B cell (primary cell): ENCODE data around the gene MR1. TPM values are rescaled to one million over a fixed set of nuclear protein-coding genes. Genes with fewer than 3 reads are reported as not detected.

Source experiments
- ATAC-seq: fragments of 200-7000 bp; cut with Tn5 transposase; one replicate; pipeline ENCODE4 v1.10.0; 2021; ENCODE audit warnings: low read depth, mild to moderate bottlenecking, moderate number of reproducible peaks, moderate library complexity
- CTCF ChIA-PET: fragments of 350-600 bp; sonication (Branson Sonifier 250); formaldehyde crosslinking; loops from one replicate; lab custom pipeline; 2021; ENCODE audit warnings: antibody characterized with exemption, inconsistent platforms; lab: Charles Lee
- POLR2A ChIA-PET: fragments of 350-600 bp; sonication (Branson Sonifier 250); formaldehyde crosslinking; loops from one replicate; lab custom pipeline; 2021; ENCODE audit warnings: antibody characterized with exemption; lab: Charles Lee
- DNase-seq: peaks from one replicate; pipeline ENCODE4 v3.0.0; 2013
- H2AFZ ChIP-seq: 2 replicates; pipeline ENCODE4 v1.6.1; 2012; ENCODE audit warnings: mild to moderate bottlenecking, low read depth, low read length; ENCODE audit not compliant: insufficient read depth, poor library complexity, severe bottlenecking
- H3K27ac ChIP-seq, 2 donors: 1 replicate in 1 of 2; 2 replicates in 1 of 2; pipeline ENCODE4 v1.5.1; 2012 to 2013; ENCODE audit warnings: low read length in 2 of 2, mild to moderate bottlenecking in 2 of 2, moderate library complexity in 1 of 2
- H3K27me3 ChIP-seq, 4 experiments: fragments of 200-600 bp in 1 of 4; sonication (generic) in 1 of 4; replicated peaks in 1 of 4; 1 replicate in 2 of 4; 2 replicates in 2 of 4; pipeline versions ENCODE4 v1.6.1 to v1.7.0; 2013 to 2016; ENCODE audit warnings: low read length in 3 of 4, mild to moderate bottlenecking in 2 of 4, mixed read lengths in 1 of 4, moderate library complexity in 1 of 4; ENCODE audit not compliant: insufficient read depth in 4 of 4, control insufficient read depth in 3 of 4; ENCODE audit errors: control extremely low read depth in 1 of 4
- H3K36me3 ChIP-seq, 2 experiments: replicated peaks in 1 of 2; 1 replicate in 1 of 2; 2 replicates in 1 of 2; pipeline versions ENCODE4 v1.6.1 to v1.7.1; 2013; ENCODE audit warnings: low read length in 1 of 2; ENCODE audit not compliant: insufficient read depth in 2 of 2, control insufficient read depth in 1 of 2; ENCODE audit errors: control extremely low read depth in 1 of 2, extremely low read depth in 1 of 2
- H3K4me1 ChIP-seq, 2 donors: fragments of 200-600 bp in 1 of 2; sonication (generic) in 1 of 2; 1 replicate in 1 of 2; 2 replicates in 1 of 2; pipeline versions ENCODE4 v1.5.1 to v1.6.1; 2013 to 2017; ENCODE audit warnings: low read length in 2 of 2; ENCODE audit not compliant: control insufficient read depth in 2 of 2, insufficient read depth in 2 of 2
- H3K4me2 ChIP-seq: replicated peaks from 2 replicates; pipeline ENCODE3; 2012; ENCODE audit warnings: mild to moderate bottlenecking, low read depth, low read length; ENCODE audit not compliant: poor library complexity, severe bottlenecking
- H3K4me3 ChIP-seq, 5 experiments: fragments of 200-600 bp in 1 of 5; sonication (generic) in 1 of 5; 1 replicate in 3 of 5; 2 replicates in 2 of 5; pipeline versions ENCODE4 v1.5.1 to v1.7.0; 2011 to 2016; ENCODE audit warnings: low read length in 4 of 5, mild to moderate bottlenecking in 4 of 5, low read depth in 2 of 5, control low read depth in 1 of 5, moderate library complexity in 1 of 5; ENCODE audit not compliant: insufficient read depth in 1 of 5; ENCODE audit errors: control extremely low read depth in 1 of 5, extremely low read depth in 1 of 5
- H3K79me2 ChIP-seq: fragments of 200-600 bp; sonication (generic); one replicate; pipeline ENCODE4 v1.6.0; 2016; ENCODE audit warnings: low read length; ENCODE audit not compliant: control insufficient read depth, insufficient read depth
- H3K9ac ChIP-seq: fragments of 200-600 bp; sonication (generic); 2 replicates; pipeline ENCODE4 v1.6.1; 2017; ENCODE audit warnings: mild to moderate bottlenecking, low read length, moderate library complexity
- H3K9me3 ChIP-seq, 3 donors: one replicate each; pipeline versions ENCODE4 v1.6.1 to v1.7.1; 2013; ENCODE audit warnings: low read length in 2 of 3; ENCODE audit not compliant: control insufficient read depth in 2 of 3, insufficient read depth in 1 of 3; ENCODE audit errors: control extremely low read depth in 1 of 3
- H4K20me1 ChIP-seq: 2 replicates; pipeline ENCODE4 v1.6.0; 2012; ENCODE audit warnings: mild to moderate bottlenecking, low read length; ENCODE audit not compliant: insufficient read depth, control insufficient read depth, poor library complexity, severe bottlenecking
- H3K27ac Mint-ChIP-seq: one replicate; pipeline ENCODE4 v1.8.0; 2021; ENCODE audit warnings: mixed read lengths
- H3K27me3 Mint-ChIP-seq: one replicate; pipeline ENCODE4 v1.8.0; 2021; ENCODE audit warnings: mixed read lengths
- H3K4me1 Mint-ChIP-seq: one replicate; pipeline ENCODE4 v1.8.0; 2021; ENCODE audit warnings: mixed read lengths
- H3K4me3 Mint-ChIP-seq: one replicate; pipeline ENCODE4 v1.8.0; 2021; ENCODE audit warnings: mixed read lengths
- H3K9me3 Mint-ChIP-seq: one replicate; pipeline ENCODE4 v1.8.0; 2022; ENCODE audit warnings: mixed read lengths; ENCODE audit not compliant: insufficient read depth
- EZH2 ChIP-seq: IDR thresholded peaks from 2 replicates; pipeline ENCODE4 v1.6.1; 2012; ENCODE audit warnings: borderline replicate concordance, low read depth, mild to moderate bottlenecking, moderate library complexity, low read length; ENCODE audit not compliant: insufficient read depth, poor library complexity, severe bottlenecking
- WGBS: methylation state at CpG from one replicate; pipeline ENCODE4 v1.1.5; 2013; ENCODE audit warnings: missing lambda C conversion rate; ENCODE audit not compliant: insufficient coverage; 5-methylcytosine and 5-hydroxymethylcytosine counted together
- intact Hi-C: fragments of 100-400 bp; cut with micrococcal nuclease; formaldehyde crosslinking; loops from one replicate; pipeline ENCODE4 v1.10.0; 2022
- polyA plus RNA-seq: library from polyadenylated mRNA; depleted of rRNA; stranded (reverse); fragments of >200 nt; gene quantifications from 2 replicates; pipeline ENCODE4 v1.2.3, GENCODE V29; 2012
- total RNA-seq, 2 donors: library from RNA; stranded (reverse); fragments of 120-200 nt in 1 of 2; gene quantifications; 1 replicate in 1 of 2; 2 replicates in 1 of 2; pipeline versions ENCODE4 v1.2.3 to v1.2.4, GENCODE V29; 2013 to 2022
- TF ChIP-seq, protein P1 (sequence below): fragments of 200-600 bp; IDR thresholded peaks from one replicate; pipeline ENCODE4 v1.8.0; 2022; ENCODE audit warnings: antibody characterized with exemption, mild to moderate bottlenecking

The MR1 gene
- total and polyA plus RNA-seq, 2 donors (not counting 1 experiment from before 2014, with no cell fraction given), result 9.5 to 28.2 TPM

DNA sequence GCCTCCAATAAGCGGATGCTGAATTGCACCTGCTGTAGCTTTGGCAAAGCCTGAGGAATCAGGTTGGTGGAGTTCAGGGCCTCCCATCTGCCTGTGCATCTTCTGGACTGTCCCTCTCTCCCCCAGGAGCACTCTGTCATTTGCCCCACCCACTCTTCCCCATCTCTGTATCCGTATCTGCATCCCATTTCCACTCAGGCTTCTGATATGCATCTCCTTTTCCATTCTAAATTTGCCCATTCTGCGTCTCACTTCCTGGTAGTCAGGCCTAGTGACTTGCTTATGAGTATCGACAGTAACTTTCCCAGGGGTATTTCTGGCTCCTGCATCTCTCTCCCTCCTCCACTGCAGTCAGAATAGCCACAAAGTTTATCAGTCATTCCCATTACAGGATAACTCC lies 15.6 kb downstream of the MR1 start:
- POLR2A ChIA-PET, result no interaction called here
- peaks cover 0 to 4% (median 0%) of the 10 kb centered on the region in 3 donors for H3K9me3 ChIP-seq
- no peak for ATAC-seq
- Mint-ChIP-seq H3K4me3 (no peak overlapping the region), H3K9me3 (no peaks in the 10 kb centered on the region), H3K27ac (no peak overlapping the region), H3K4me1 (peaks cover 11% of the 10 kb centered on the region), H3K27me3 (no peaks in the 10 kb centered on the region)
- H3K4me1 ChIP-seq, result peaks cover 0 to 5% of the 10 kb centered on the region in 2 donors
- H4K20me1 ChIP-seq, result peaks cover 13% of the 10 kb centered on the region
- H3K9ac ChIP-seq, result no peak overlapping the region
- no peak for TF ChIP-seq EZH2
- TF ChIP-seq, protein P1, sequence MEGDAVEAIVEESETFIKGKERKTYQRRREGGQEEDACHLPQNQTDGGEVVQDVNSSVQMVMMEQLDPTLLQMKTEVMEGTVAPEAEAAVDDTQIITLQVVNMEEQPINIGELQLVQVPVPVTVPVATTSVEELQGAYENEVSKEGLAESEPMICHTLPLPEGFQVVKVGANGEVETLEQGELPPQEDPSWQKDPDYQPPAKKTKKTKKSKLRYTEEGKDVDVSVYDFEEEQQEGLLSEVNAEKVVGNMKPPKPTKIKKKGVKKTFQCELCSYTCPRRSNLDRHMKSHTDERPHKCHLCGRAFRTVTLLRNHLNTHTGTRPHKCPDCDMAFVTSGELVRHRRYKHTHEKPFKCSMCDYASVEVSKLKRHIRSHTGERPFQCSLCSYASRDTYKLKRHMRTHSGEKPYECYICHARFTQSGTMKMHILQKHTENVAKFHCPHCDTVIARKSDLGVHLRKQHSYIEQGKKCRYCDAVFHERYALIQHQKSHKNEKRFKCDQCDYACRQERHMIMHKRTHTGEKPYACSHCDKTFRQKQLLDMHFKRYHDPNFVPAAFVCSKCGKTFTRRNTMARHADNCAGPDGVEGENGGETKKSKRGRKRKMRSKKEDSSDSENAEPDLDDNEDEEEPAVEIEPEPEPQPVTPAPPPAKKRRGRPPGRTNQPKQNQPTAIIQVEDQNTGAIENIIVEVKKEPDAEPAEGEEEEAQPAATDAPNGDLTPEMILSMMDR, result no peak
- no peak overlapping the region for H3K4me2 ChIP-seq
- H3K36me3 ChIP-seq, result peaks cover 13 to 25% of the 10 kb centered on the region in 2 experiments
- H3K4me3 ChIP-seq, result no peak overlapping the region
- no peaks in the 10 kb centered on the region for H3K27me3 ChIP-seq
- intact Hi-C loops, result no loop called here
- CTCF ChIA-PET, result no interaction called here
- H2AFZ ChIP-seq, result no peak overlapping the region
- peaks cover 11% of the 10 kb centered on the region for H3K79me2 ChIP-seq
- H3K27ac ChIP-seq, result no peak overlapping the region
- DNase-seq, result no peak
- WGBS, result 100% methylated on average over 4 of the region's 4 CpGs

DNA sequence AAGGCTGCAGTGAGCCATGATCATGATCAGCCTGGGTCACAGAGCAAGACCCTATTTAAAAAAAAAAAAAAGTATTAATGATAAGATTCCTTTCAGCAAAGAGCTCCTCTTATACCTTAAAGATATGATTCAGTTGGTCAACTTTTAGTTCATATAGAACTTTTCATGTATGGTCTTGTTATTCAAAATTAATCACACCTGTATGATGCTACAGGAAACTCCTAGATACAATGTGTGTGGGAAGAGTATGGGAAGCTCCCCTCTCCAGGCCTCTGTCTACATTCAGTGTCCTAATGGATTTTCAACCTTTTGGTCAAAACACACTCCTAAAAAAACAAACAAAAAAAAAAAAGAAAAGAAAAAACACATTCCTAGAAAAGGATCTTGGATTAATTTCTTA lies 17.1 kb downstream of the MR1 start:
- ATAC-seq (no peak), DNase-seq (no peak)
- Histone ChIP-seq H2AFZ (no peak overlapping the region), H3K79me2 (no peaks in the 10 kb centered on the region), H3K4me2 (no peak overlapping the region), H3K9ac (no peak overlapping the region), H3K27me3 (no peaks in the 10 kb centered on the region), H3K4me1 (peaks cover 0 to 5% of the 10 kb centered on the region in 2 donors), H3K4me3 (no peak overlapping the region), H3K27ac (no peak overlapping the region), H3K9me3 (no peaks in the 10 kb centered on the region), H3K36me3 (peaks cover 13 to 30% of the 10 kb centered on the region in 2 experiments), H4K20me1 (no peaks in the 10 kb centered on the region)
- no peak overlapping the region for H3K4me3 Mint-ChIP-seq
- intact Hi-C loops, result no loop called here
- no peaks in the 10 kb centered on the region for H3K27me3 Mint-ChIP-seq
- ChIA-PET POLR2A (no interaction called here), CTCF (interaction anchor here (0.8 to 1.0 kb wide), 2 partner anchors 11 to 13 kb away, joined by 3 to 4 read pairs; no protein-coding TSS in a partner anchor)
- H3K4me1 Mint-ChIP-seq, result peaks cover 8% of the 10 kb centered on the region
- no peak overlapping the region for H3K27ac Mint-ChIP-seq
- TF ChIP-seq EZH2, result no peak
- TF ChIP-seq, protein P1, result no peak
- no peaks in the 10 kb centered on the region for H3K9me3 Mint-ChIP-seq
